HCT116 (cell line): ENCODE measurements around the gene TIMD4. TPM values are rescaled to one million over a fixed set of nuclear protein-coding genes. Genes with fewer than 3 reads are reported as not detected.

Experiments used
- ATAC-seq: fragments of 200-7000 bp; cut with Tn5 transposase; 2 replicates; pipeline ENCODE4 v1.9.1; 2020; ENCODE audit warnings: mild to moderate bottlenecking, moderate library complexity
- BruUV-seq: library from RNA; stranded (reverse); fragments of 400-500 nt; replicated peaks from 2 replicates; lab custom pipeline; 2021; lab: Mats Ljungman, UMichigan
- CTCF ChIA-PET: fragments of 300-600 bp; sonication (Branson Sonifier 250); formaldehyde crosslinking; loops from one replicate; lab custom pipeline; 2021; ENCODE audit warnings: antibody characterized with exemption; lab: Charles Lee
- POLR2A ChIA-PET: fragments of 300-600, 350-600 bp; sonication (Branson Sonifier 250); formaldehyde crosslinking; loops from one replicate; lab custom pipeline; 2021; ENCODE audit warnings: antibody characterized with exemption; lab: Charles Lee
- RAD21 ChIA-PET, 2 experiments: fragments of 300-600 bp; sonication (Branson Sonifier 250); formaldehyde crosslinking; loops; one replicate each; lab custom pipeline; 2023; ENCODE audit warnings: low total read pairs in 2 of 2; ENCODE audit not compliant: uncharacterized antibody in 2 of 2, unreplicated experiment in 2 of 2, low non-redundant PET in 1 of 2; lab: Charles Lee
- DNase-seq: peaks from one replicate; pipeline ENCODE4 v3.0.0-alpha.2; 2010; ENCODE audit warnings: low read depth, low spot score
- H2AFZ ChIP-seq: fragments of 200-600 bp; shearing (Covaris generic), sonication (generic); 2 replicates; pipeline ENCODE4 v1.6.1; 2017; ENCODE audit warnings: low read depth, mixed run types, mixed read lengths, antibody characterized with exemption, low read length; ENCODE audit not compliant: poor library complexity, severe bottlenecking
- H3K27ac ChIP-seq: 2 replicates; pipeline ENCODE4 v1.5.1; 2012; ENCODE audit warnings: low read depth, low read length
- H3K27me3 ChIP-seq: fragments of 200-600 bp; sonication (generic); 2 replicates; pipeline ENCODE4 v1.6.1; 2016; ENCODE audit warnings: mixed run types, low read length, mixed read lengths; ENCODE audit not compliant: insufficient read depth
- H3K36me3 ChIP-seq, 2 experiments: fragments of 200-500 bp in 1 of 2; fragments of 200-600 bp in 1 of 2; sonication (Bioruptor generic) in 1 of 2; sonication (generic) in 1 of 2; 2 replicates each; pipeline versions ENCODE4 v1.5.1 to v1.6.1; 2014 to 2016; ENCODE audit warnings: low read length in 2 of 2, inconsistent platforms in 1 of 2, mixed read lengths in 1 of 2, mixed run types in 1 of 2; ENCODE audit not compliant: insufficient read depth in 2 of 2, control insufficient read depth in 1 of 2
- H3K4me1 ChIP-seq, 2 experiments: fragments of 200-600 bp in 1 of 2; sonication (generic) in 1 of 2; 2 replicates each; pipeline versions ENCODE4 v1.5.1 to v1.6.1; 2012 to 2017; ENCODE audit warnings: low read length in 2 of 2, inconsistent platforms in 1 of 2, mild to moderate bottlenecking in 1 of 2, mixed read lengths in 1 of 2, mixed run types in 1 of 2, moderate library complexity in 1 of 2; ENCODE audit not compliant: insufficient read depth in 2 of 2, control insufficient read depth in 1 of 2
- H3K4me2 ChIP-seq: fragments of 200-600 bp; sonication (generic); 2 replicates; pipeline ENCODE4 v1.6.1; 2017; ENCODE audit warnings: mixed run types, low read length, mixed read lengths
- H3K4me3 ChIP-seq, 2 experiments: fragments of 200-600 bp in 1 of 2; sonication (generic) in 1 of 2; replicated peaks in 1 of 2; 2 replicates each; pipeline ENCODE4 v1.5.1; 2011 to 2016; ENCODE audit warnings: low read length in 2 of 2, control low read depth in 1 of 2, low read depth in 1 of 2, mild to moderate bottlenecking in 1 of 2, mixed read lengths in 1 of 2, mixed run types in 1 of 2
- H3K79me2 ChIP-seq: fragments of 200-600 bp; sonication (generic); 2 replicates; pipeline ENCODE4 v1.6.1; 2017; ENCODE audit warnings: mild to moderate bottlenecking, mixed run types, low read length, moderate library complexity, mixed read lengths; ENCODE audit not compliant: insufficient read depth
- H3K9ac ChIP-seq: fragments of 200-600 bp; sonication (generic); 2 replicates; pipeline ENCODE4 v1.6.1; 2016; ENCODE audit warnings: low read length, mixed read lengths
- H3K9me2 ChIP-seq: fragments of 200-600 bp; sonication (generic), shearing (Covaris generic); 2 replicates; pipeline ENCODE4 v1.6.1; 2017; ENCODE audit warnings: mixed run types, mild to moderate bottlenecking, moderate library complexity; ENCODE audit not compliant: insufficient read depth
- H3K9me3 ChIP-seq, 2 experiments: fragments of 200-500 bp in 1 of 2; fragments of 200-600 bp in 1 of 2; sonication (Bioruptor generic) in 1 of 2; sonication (generic) in 1 of 2; 2 replicates each; pipeline ENCODE4 v1.6.1; 2014 to 2017; ENCODE audit warnings: low read length in 2 of 2, mixed read lengths in 2 of 2, inconsistent platforms in 1 of 2, low read depth in 1 of 2, mild to moderate bottlenecking in 1 of 2, mixed run types in 1 of 2, moderate library complexity in 1 of 2; ENCODE audit not compliant: control insufficient read depth in 1 of 2, insufficient read depth in 1 of 2
- H4K20me1 ChIP-seq: fragments of 200-600 bp; sonication (generic), shearing (Covaris generic); 2 replicates; pipeline ENCODE4 v1.6.1; 2017; ENCODE audit warnings: mixed run types, mild to moderate bottlenecking, moderate library complexity; ENCODE audit not compliant: insufficient read depth
- CBX3 ChIP-seq: IDR thresholded peaks from 2 replicates; pipeline ENCODE4 v1.6.1; 2012; ENCODE audit warnings: low read depth
- CEBPB ChIP-seq: IDR thresholded peaks from 2 replicates; pipeline ENCODE4 v1.6.1; 2012; ENCODE audit warnings: low read depth
- EGR1 ChIP-seq: IDR thresholded peaks from 2 replicates; pipeline ENCODE4 v1.6.1; 2012; ENCODE audit warnings: low read depth
- EZH2 ChIP-seq: fragments of 200-600 bp; sonication (generic); IDR thresholded peaks from 2 replicates; pipeline ENCODE4 v1.6.1; 2017; ENCODE audit warnings: antibody characterized with exemption, mixed run types
- EZH2phosphoT487 ChIP-seq: fragments of 200-600 bp; IDR thresholded peaks from 2 replicates; pipeline ENCODE4 v1.6.1; 2018; ENCODE audit warnings: antibody characterized with exemption, borderline replicate concordance
- FOSL1 ChIP-seq: IDR thresholded peaks from 2 replicates; pipeline ENCODE4 v1.6.1; 2012; ENCODE audit warnings: low read depth
- JUND ChIP-seq: IDR thresholded peaks from 2 replicates; pipeline ENCODE4 v1.6.1; 2012
- POLR2A ChIP-seq: IDR thresholded peaks from 2 replicates; pipeline ENCODE4 v1.7.0; 2011; ENCODE audit warnings: borderline replicate concordance; ENCODE audit not compliant: insufficient read depth, insufficient read length; ENCODE audit errors: extremely low read depth
- POLR2AphosphoS5 ChIP-seq: IDR thresholded peaks from 2 replicates; pipeline ENCODE4 v1.6.1; 2011; ENCODE audit warnings: mild to moderate bottlenecking, low read depth, low read length, moderate library complexity
- SIN3A ChIP-seq: IDR thresholded peaks from 2 replicates; pipeline ENCODE4 v1.6.1; 2012; ENCODE audit warnings: low read depth
- SP1 ChIP-seq: IDR thresholded peaks from 2 replicates; pipeline ENCODE4 v1.6.1; 2012; ENCODE audit warnings: low read depth
- SRF ChIP-seq: IDR thresholded peaks from 2 replicates; pipeline ENCODE4 v1.6.1; 2012; ENCODE audit warnings: low read depth
- TCF7L2 ChIP-seq: IDR thresholded peaks from 2 replicates; pipeline ENCODE4 v1.7.0; 2011; ENCODE audit warnings: borderline replicate concordance, inconsistent platforms; ENCODE audit not compliant: insufficient read depth, insufficient read length; ENCODE audit errors: extremely low read depth
- YY1 ChIP-seq: IDR thresholded peaks from 2 replicates; pipeline ENCODE4 v1.6.1; 2011; ENCODE audit warnings: low read length, low read depth, moderate library complexity, mild to moderate bottlenecking; ENCODE audit not compliant: insufficient replicate concordance; ENCODE audit errors: extremely low read depth
- intact Hi-C: fragments of 100-400 bp; cut with micrococcal nuclease; formaldehyde crosslinking; loops from 2 replicates; pipeline ENCODE4 v1.10.0; 2022
- total RNA-seq: library from RNA; stranded (reverse); gene quantifications from one replicate; pipeline ENCODE4 v1.2.1, GENCODE V29; 2021; ENCODE audit not compliant: unreplicated experiment
- TF ChIP-seq, protein P1 (sequence below): IDR thresholded peaks from 2 replicates; pipeline ENCODE4 v1.6.1; 2012
- TF ChIP-seq, protein P2 (sequence below), 3 experiments: fragments of 200-600 bp in 1 of 3; sonication (generic) in 1 of 3; IDR thresholded peaks in 2 of 3; conservative IDR thresholded peaks in 1 of 3; 2 replicates each; pipeline ENCODE4 v1.5.1; 2012 to 2017; ENCODE audit warnings: low read depth in 2 of 3, low read length in 2 of 3, antibody characterized with exemption in 1 of 3, borderline replicate concordance in 1 of 3, control low read depth in 1 of 3, mild to moderate bottlenecking in 1 of 3, mixed read lengths in 1 of 3, mixed run types in 1 of 3, moderate library complexity in 1 of 3; ENCODE audit not compliant: insufficient read depth in 1 of 3

TIMD4 gene
- total RNA-seq, 1 experiment from 2014 or later: not detected

DNA sequence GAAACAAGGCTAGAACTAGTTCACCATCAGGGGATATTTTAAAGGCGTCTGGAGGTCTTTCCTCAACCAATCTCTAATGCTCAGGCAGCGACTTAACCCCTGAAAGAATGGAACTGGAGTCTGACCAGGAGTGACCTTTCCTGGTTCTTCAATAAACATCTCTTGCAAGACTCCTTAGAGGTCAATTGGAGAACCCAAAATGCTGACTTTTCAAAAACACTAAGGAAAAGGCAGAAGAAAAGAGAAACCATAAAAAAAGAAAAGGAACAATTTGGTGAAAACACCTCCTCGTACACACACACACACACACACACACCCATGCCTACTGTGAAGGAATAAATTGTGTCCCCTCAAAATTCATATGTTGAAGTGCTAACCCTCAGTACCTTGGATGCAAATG lies 12.3 kb downstream of the TIMD4 start:
- intact Hi-C loops: no loop called here
- RAD21 ChIA-PET: interaction anchor here in 1 of 2 experiments (0.5 kb wide), 1 partner anchor 122 kb away, joined by 3 read pairs; no protein-coding TSS in a partner anchor
- BruUV-seq: no TSS peak
- ATAC-seq (no peak), DNase-seq (no peak)
- no peaks in the 10 kb centered on the region for H3K9me3 ChIP-seq
- H3K79me2 ChIP-seq: no peaks in the 10 kb centered on the region
- H3K4me3 ChIP-seq: no peak overlapping the region
- TF ChIP-seq YY1 (no peak), CEBPB (no peak), CBX3 (no peak), FOSL1 (no peak), EGR1 (no peak), TCF7L2 (no peak)
- H4K20me1 ChIP-seq: no peaks in the 10 kb centered on the region
- H3K36me3 ChIP-seq: no peaks in the 10 kb centered on the region
- no peak overlapping the region for H3K27ac ChIP-seq
- H2AFZ ChIP-seq: no peak overlapping the region
- POLR2A ChIA-PET: no interaction called here
- H3K4me2 ChIP-seq: no peak overlapping the region
- H3K9ac ChIP-seq: no peak overlapping the region
- H3K27me3 ChIP-seq: peaks cover 3% of the 10 kb centered on the region; the same call in 1 of the 2 replicates
- H3K9me2 ChIP-seq: no peaks in the 10 kb centered on the region
- H3K4me1 ChIP-seq: no peaks in the 10 kb centered on the region
- CTCF ChIA-PET: no interaction called here

DNA sequence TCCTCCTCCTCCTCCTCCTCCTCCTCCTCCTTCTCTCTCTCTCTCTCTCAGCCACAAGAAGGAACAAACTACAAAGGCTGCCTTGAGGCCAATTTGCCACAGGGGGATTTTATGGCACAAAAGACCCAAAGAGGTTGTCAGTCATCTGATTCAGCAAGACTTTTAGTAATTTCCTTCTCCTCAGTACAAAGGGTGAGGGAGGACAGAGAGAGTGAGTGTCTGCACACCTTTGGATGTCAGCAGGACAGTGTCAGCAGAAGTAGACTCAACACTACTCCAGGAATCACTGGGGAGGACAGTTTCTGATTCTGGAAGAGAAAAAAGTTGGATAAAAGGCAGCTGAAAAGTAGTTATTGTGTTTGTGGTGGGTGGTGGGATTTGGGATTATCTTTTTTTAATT lies 13.6 kb downstream of the TIMD4 start:
- Histone ChIP-seq H3K27ac (no peak overlapping the region), H3K4me1 (no peaks in the 10 kb centered on the region), H3K36me3 (no peaks in the 10 kb centered on the region), H3K4me2 (no peak overlapping the region), H3K9me2 (no peaks in the 10 kb centered on the region), H3K9me3 (no peaks in the 10 kb centered on the region), H3K79me2 (no peaks in the 10 kb centered on the region), H4K20me1 (no peaks in the 10 kb centered on the region), H3K9ac (no peak overlapping the region), H3K27me3 (peaks cover 3% of the 10 kb centered on the region; the same call in 1 of the 2 replicates), H3K4me3 (no peak overlapping the region), H2AFZ (no peak overlapping the region)
- POLR2A ChIA-PET: no interaction called here
- ATAC-seq (no peak), DNase-seq (no peak)
- intact Hi-C loops: no loop called here
- CTCF ChIA-PET: no interaction called here
- BruUV-seq: no TSS peak
- RAD21 ChIA-PET: no interaction called here
- TF ChIP-seq EZH2 (no peak), EZH2phosphoT487 (no peak), SP1 (no peak), JUND (no peak), SIN3A (no peak), SRF (no peak), YY1 (no peak), POLR2AphosphoS5 (no peak), POLR2A (no peak), FOSL1 (no peak), TCF7L2 (no peak)
- TF ChIP-seq, protein P1, sequence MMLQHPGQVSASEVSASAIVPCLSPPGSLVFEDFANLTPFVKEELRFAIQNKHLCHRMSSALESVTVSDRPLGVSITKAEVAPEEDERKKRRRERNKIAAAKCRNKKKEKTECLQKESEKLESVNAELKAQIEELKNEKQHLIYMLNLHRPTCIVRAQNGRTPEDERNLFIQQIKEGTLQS: no peak
- TF ChIP-seq, protein P2, sequence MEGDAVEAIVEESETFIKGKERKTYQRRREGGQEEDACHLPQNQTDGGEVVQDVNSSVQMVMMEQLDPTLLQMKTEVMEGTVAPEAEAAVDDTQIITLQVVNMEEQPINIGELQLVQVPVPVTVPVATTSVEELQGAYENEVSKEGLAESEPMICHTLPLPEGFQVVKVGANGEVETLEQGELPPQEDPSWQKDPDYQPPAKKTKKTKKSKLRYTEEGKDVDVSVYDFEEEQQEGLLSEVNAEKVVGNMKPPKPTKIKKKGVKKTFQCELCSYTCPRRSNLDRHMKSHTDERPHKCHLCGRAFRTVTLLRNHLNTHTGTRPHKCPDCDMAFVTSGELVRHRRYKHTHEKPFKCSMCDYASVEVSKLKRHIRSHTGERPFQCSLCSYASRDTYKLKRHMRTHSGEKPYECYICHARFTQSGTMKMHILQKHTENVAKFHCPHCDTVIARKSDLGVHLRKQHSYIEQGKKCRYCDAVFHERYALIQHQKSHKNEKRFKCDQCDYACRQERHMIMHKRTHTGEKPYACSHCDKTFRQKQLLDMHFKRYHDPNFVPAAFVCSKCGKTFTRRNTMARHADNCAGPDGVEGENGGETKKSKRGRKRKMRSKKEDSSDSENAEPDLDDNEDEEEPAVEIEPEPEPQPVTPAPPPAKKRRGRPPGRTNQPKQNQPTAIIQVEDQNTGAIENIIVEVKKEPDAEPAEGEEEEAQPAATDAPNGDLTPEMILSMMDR (IDR thresholded peaks at IDR 0.05 in 2 of 3, conservative IDR thresholded peaks at IDR 0.05 in 1 of 3; ENCODE audit: borderline replicate concordance in 1 of 3, insufficient read depth in 1 of 3, low read depth in 2 of 3, low read length in 2 of 3): no peak
